Cardiac fibroblast (primary cell): ENCODE results near the gene BBS12.

Experiments used
- DNase-seq, 2 donors: peaks; one replicate each; pipeline versions ENCODE4 v3.0.0 to v3.0.0-alpha.2; 2010; ENCODE audit warnings: low read depth in 2 of 2
- H3K4me3 ChIP-seq, 2 donors: replicated peaks in 1 of 2; 1 replicate in 1 of 2; 2 replicates in 1 of 2; pipeline ENCODE4 v1.5.1; 2011; ENCODE audit warnings: low read depth in 2 of 2, low read length in 2 of 2, mild to moderate bottlenecking in 2 of 2, moderate library complexity in 1 of 2
- TF ChIP-seq, protein P1 (sequence below): IDR thresholded peaks from one replicate; pipeline ENCODE4 v1.5.1; 2011; ENCODE audit warnings: low read depth, mild to moderate bottlenecking, low read length, inconsistent platforms

The BBS12 gene

DNA sequence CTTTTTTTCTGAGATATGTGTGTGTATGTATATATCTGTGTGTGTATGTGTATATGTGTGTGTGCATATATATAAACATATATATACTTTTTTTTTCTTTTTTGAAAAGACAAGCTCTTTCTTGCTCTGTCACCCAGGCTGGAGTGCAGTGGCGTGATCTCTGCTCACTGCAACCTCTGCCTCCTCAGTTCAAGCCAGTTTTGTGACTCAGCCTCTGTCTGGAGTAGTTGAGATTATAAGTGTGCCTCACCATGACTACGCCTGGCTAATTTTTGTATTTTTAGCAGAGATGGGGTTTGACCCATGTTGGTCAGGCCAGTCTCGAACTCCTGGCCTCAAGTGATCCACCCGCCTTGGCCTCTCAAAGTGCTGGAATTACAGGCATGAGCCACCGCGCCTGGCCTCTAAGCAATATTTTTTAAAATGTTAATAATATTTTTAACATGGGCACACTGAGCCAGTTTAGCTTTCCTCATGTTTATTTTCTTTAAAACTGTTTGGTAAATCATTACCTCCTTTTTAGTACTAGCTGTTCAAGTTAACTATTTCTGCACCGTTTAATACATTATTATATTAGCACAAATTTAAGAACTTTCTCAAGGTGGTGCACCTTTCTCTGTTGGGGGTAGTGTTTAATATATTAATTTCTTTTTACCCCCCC is 33.3 kb downstream of the BBS12 start:
- TF ChIP-seq, protein P1, sequence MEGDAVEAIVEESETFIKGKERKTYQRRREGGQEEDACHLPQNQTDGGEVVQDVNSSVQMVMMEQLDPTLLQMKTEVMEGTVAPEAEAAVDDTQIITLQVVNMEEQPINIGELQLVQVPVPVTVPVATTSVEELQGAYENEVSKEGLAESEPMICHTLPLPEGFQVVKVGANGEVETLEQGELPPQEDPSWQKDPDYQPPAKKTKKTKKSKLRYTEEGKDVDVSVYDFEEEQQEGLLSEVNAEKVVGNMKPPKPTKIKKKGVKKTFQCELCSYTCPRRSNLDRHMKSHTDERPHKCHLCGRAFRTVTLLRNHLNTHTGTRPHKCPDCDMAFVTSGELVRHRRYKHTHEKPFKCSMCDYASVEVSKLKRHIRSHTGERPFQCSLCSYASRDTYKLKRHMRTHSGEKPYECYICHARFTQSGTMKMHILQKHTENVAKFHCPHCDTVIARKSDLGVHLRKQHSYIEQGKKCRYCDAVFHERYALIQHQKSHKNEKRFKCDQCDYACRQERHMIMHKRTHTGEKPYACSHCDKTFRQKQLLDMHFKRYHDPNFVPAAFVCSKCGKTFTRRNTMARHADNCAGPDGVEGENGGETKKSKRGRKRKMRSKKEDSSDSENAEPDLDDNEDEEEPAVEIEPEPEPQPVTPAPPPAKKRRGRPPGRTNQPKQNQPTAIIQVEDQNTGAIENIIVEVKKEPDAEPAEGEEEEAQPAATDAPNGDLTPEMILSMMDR, result no peak
- peak; percentile 85 to 98 for DNase-seq
- H3K4me3 ChIP-seq, result no peak overlapping the region

GRCh38 chr4:122766353-122766705 is 33.8 kb downstream of the BBS12 start:
- DNase-seq, result no peak
- TF ChIP-seq, protein P1, result no peak
- H3K4me3 ChIP-seq, result no peak overlapping the region

DNA sequence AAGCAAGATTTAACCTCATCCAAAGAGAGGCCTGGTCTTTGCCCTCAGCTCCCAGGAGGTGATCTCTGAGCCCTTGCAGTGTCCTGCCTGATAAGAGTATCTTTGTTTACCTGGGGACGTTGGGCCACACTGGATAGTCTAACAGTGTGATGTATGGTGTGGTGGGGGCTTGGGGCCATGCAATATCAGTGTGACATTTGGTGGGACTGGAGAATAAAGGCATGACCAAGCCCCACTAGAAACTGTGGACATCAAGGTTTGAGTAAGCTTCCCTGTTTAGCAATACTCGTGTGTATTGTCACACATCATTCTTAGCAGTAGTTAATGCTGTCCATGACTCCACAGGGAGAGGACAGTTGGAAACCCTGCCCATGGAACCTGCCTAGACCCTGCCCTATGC is 34.4 kb downstream of the BBS12 start:
- no peak for DNase-seq
- TF ChIP-seq, protein P1, result no peak
- no peak overlapping the region for H3K4me3 ChIP-seq

DNA sequence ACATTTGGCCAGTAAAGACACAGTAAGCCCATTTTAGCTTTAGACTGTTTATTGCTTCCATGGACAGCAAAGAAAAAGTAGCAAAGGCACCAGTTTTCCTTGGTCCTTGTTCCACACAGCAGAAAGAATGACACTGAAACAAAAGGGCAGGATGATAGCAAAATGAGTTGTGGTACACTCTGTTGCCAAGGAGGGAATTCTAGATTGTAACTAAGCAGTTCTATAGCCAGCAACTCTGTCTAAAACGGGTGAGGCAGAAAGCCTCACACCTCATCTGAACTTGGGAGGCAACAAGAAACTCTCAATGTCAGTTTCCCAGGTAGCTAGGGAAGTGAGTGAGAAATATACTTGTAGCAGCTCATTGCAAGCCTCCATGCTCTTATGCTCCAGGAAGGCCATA is 39.2 kb downstream of the BBS12 start:
- TF ChIP-seq, protein P1, result no peak
- H3K4me3 ChIP-seq, result no peak overlapping the region
- DNase-seq, result no peak

GRCh38 chr4:122772311-122772710 is 39.8 kb downstream of the BBS12 start:
- H3K4me3 ChIP-seq, result no peak overlapping the region
- peak; percentile 21 to 92 for DNase-seq
- TF ChIP-seq, protein P1, result no peak

- no peak for DNase-seq
- no peak overlapping the region for H3K4me3 ChIP-seq
- TF ChIP-seq, protein P1, result no peak
Measured at GRCh38 chr4:122772986-122773385, 40.5 kb downstream of the BBS12 start.

DNA sequence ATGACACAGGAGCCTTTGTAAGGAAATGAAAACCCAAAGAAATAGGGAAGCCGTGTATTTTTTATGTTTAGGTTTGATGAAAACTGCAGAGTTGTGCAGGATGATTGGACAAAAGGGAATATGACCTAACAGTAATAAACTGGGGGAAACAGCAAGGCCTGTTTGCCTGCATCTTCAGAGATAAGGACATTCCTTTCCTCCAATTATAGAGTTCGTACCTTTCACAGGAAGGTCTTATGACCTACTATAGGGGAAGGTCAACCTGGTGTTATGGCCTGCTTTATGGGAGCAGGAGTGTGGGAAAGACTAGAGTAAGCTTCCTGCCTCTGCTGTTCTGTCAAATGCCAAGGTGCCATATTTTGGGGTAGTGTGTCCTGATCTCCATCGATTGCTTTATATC is 42.5 kb downstream of the BBS12 start:
- DNase-seq, result no peak
- H3K4me3 ChIP-seq, result no peak overlapping the region
- TF ChIP-seq, protein P1, result no peak
